WTC11 (cell line): ENCODE measurements around the gene TENT5A. TPM values are rescaled to one million over a fixed set of nuclear protein-coding genes. Genes with fewer than 3 reads are reported as not detected.

Experiments used
- ATAC-seq: fragments of 200-7000 bp; cut with Tn5 transposase; 2 replicates; pipeline ENCODE4 v1.10.0; 2021; ENCODE audit warnings: mild to moderate bottlenecking, moderate library complexity
- CTCF ChIA-PET: fragments of 300-600 bp; sonication (Branson Sonifier 250); formaldehyde crosslinking; loops from one replicate; lab custom pipeline; 2021; ENCODE audit warnings: antibody characterized with exemption; lab: Charles Lee
- POLR2A ChIA-PET: fragments of 350-600 bp; sonication (Branson Sonifier 250); formaldehyde crosslinking; loops from one replicate; lab custom pipeline; 2021; ENCODE audit warnings: antibody characterized with exemption; lab: Charles Lee
- DNase-seq: peaks from one replicate; pipeline ENCODE4 v3.0.0; 2021; ENCODE audit warnings: low spot score
- H3K27ac Mint-ChIP-seq: 2 replicates; pipeline ENCODE4 v1.8.0; 2021; ENCODE audit warnings: mixed read lengths
- H3K27me3 Mint-ChIP-seq: 2 replicates; pipeline ENCODE4 v1.8.0; 2021; ENCODE audit warnings: low read depth, mild to moderate bottlenecking, moderate library complexity, mixed read lengths
- H3K36me3 Mint-ChIP-seq: 2 replicates; pipeline ENCODE4 v1.8.0; 2021; ENCODE audit warnings: mixed read lengths
- H3K4me1 Mint-ChIP-seq: 2 replicates; pipeline ENCODE4 v1.8.0; 2022; ENCODE audit warnings: mixed read lengths
- H3K4me3 Mint-ChIP-seq: 2 replicates; pipeline ENCODE4 v1.8.0; 2021; ENCODE audit warnings: mild to moderate bottlenecking, moderate library complexity, mixed read lengths
- H3K9me3 Mint-ChIP-seq: 2 replicates; pipeline ENCODE4 v1.8.0; 2021; ENCODE audit warnings: mixed read lengths
- ARID4B ChIP-seq: sonication (generic); formaldehyde crosslinking; IDR thresholded peaks from 2 replicates; pipeline ENCODE4 v1.8.0; 2023; ENCODE audit warnings: missing genetic modification reagents, mild to moderate bottlenecking, borderline replicate concordance
- CTCF ChIP-seq: fragments of 200-600 bp; IDR thresholded peaks from 2 replicates; pipeline ENCODE4 v1.8.0; 2022; ENCODE audit warnings: antibody characterized with exemption
- ELF4 ChIP-seq: sonication (generic); formaldehyde crosslinking; IDR thresholded peaks from 2 replicates; pipeline ENCODE4 v1.8.1; 2022; ENCODE audit warnings: low read depth, mild to moderate bottlenecking, moderate library complexity, missing genetic modification reagents
- EMX1 ChIP-seq: fragments of 250-450 bp; sonication (Bioruptor Pico); IDR thresholded peaks from 2 replicates; pipeline ENCODE4 v1.8.0; 2021; ENCODE audit warnings: mild to moderate bottlenecking
- HMGXB4 ChIP-seq: sonication (generic); formaldehyde crosslinking; IDR thresholded peaks from 2 replicates; pipeline ENCODE4 v1.8.1; 2023; ENCODE audit warnings: mild to moderate bottlenecking, moderate library complexity, missing genetic modification reagents
- KAT7 ChIP-seq: sonication (generic); formaldehyde crosslinking; IDR thresholded peaks from 2 replicates; pipeline ENCODE4 v1.8.1; 2023; ENCODE audit warnings: missing genetic modification reagents, mild to moderate bottlenecking, borderline replicate concordance
- RELA ChIP-seq: sonication (generic); formaldehyde crosslinking; IDR thresholded peaks from 2 replicates; pipeline ENCODE4 v1.8.1; 2022; ENCODE audit warnings: missing genetic modification reagents, mild to moderate bottlenecking, borderline replicate concordance
- RORB ChIP-seq: fragments of 250-450 bp; sonication (Bioruptor Pico); IDR thresholded peaks from 2 replicates; pipeline ENCODE4 v1.9.0; 2021; ENCODE audit warnings: mild to moderate bottlenecking
- ZBTB43 ChIP-seq: sonication (generic); formaldehyde crosslinking; IDR thresholded peaks from 2 replicates; pipeline ENCODE4 v1.8.1; 2023; ENCODE audit warnings: mild to moderate bottlenecking, missing genetic modification reagents
- ZNF317 ChIP-seq: sonication (generic); formaldehyde crosslinking; IDR thresholded peaks from 2 replicates; pipeline ENCODE4 v1.8.1; 2023; ENCODE audit warnings: low read depth, mild to moderate bottlenecking, moderate library complexity, missing genetic modification reagents, borderline replicate concordance
- ZNF512 ChIP-seq: sonication (generic); formaldehyde crosslinking; IDR thresholded peaks from 2 replicates; pipeline ENCODE4 v1.8.1; 2022; ENCODE audit warnings: missing genetic modification reagents, borderline replicate concordance
- total RNA-seq: library from RNA; stranded (reverse); gene quantifications from 3 replicates; pipeline ENCODE4 v1.2.3, GENCODE V29; 2021

TENT5A gene
- total RNA-seq, 1 experiment from 2014 or later: 3.2 TPM

GRCh38 chr6:81754906-81755305 is 2.4 kb upstream of the TENT5A start (continued):
- no peak for TF ChIP-seq ARID4B (CRISPR knock-in tag)

GRCh38 chr6:81753711-81754577 is 1.5 kb upstream of the TENT5A start:
- Mint-ChIP-seq H3K4me1 (peaks cover 44% of the 10 kb centered on the region), H3K4me3 (peak overlapping the region; percentile 95), H3K27ac (peak overlapping the region; percentile 53; the same call in 1 of the 2 replicates), H3K27me3 (peaks cover 33% of the 10 kb centered on the region), H3K36me3 (peaks cover under 1% of the 10 kb centered on the region; the same call in 1 of the 2 replicates), H3K9me3 (no peaks in the 10 kb centered on the region)
- TF ChIP-seq ZNF317 (no peak), ZNF512 (CRISPR knock-in tag) (no peak), RORB (CRISPR knock-in tag) (no peak), ZBTB43 (CRISPR knock-in tag) (no peak), RELA (CRISPR knock-in tag) (no peak), KAT7 (CRISPR knock-in tag) (no peak), EMX1 (no peak), HMGXB4 (CRISPR knock-in tag) (peak; percentile 48), ELF4 (CRISPR knock-in tag) (no peak), CTCF (peak; percentile 68)
- peak; percentile 70 for DNase-seq
- ChIA-PET CTCF (interaction anchor here (0.7 to 1.8 kb wide), 9 partner anchors 9 to 252 kb away, joined by 3 to 4 read pairs (median 4); no protein-coding TSS in a partner anchor), POLR2A (interaction anchor here (0.7 to 1.2 kb wide), 2 partner anchors 10 to 20 kb away, joined by 3 to 4 read pairs; no protein-coding TSS in a partner anchor)
- ATAC-seq: peak; percentile 28
